Left ventricle myocardium inferior (tissue), 1 donor: ENCODE results near the gene RTKN2. TPM values are rescaled to one million over a fixed set of nuclear protein-coding genes. Genes with fewer than 3 reads are reported as not detected.

Experiments used
- DNase-seq: peaks from one replicate; pipeline ENCODE4 v3.0.0-alpha.2; 2020
- H3K27ac ChIP-seq: fragments of 200-600 bp; replicated peaks from 2 replicates; pipeline ENCODE4 v1.8.0; 2021
- H3K27me3 ChIP-seq: fragments of 200-600 bp; 2 replicates; pipeline ENCODE4 v1.8.0; 2021; ENCODE audit warnings: low read depth
- H3K36me3 ChIP-seq: fragments of 200-600 bp; 2 replicates; pipeline ENCODE4 v1.8.0; 2021
- H3K4me1 ChIP-seq: fragments of 200-600 bp; 2 replicates; pipeline ENCODE4 v1.8.0; 2021
- H3K4me3 ChIP-seq: fragments of 200-600 bp; 2 replicates; pipeline ENCODE4 v1.8.0; 2021; ENCODE audit warnings: mild to moderate bottlenecking, moderate library complexity
- H3K9me3 ChIP-seq: fragments of 200-600 bp; replicated peaks from 2 replicates; pipeline ENCODE4 v1.8.0; 2021
- intact Hi-C: fragments of 100-400 bp; cut with micrococcal nuclease; formaldehyde crosslinking; loops from one replicate; pipeline ENCODE4 v1.11.0; 2022
- total RNA-seq: library from RNA; stranded (reverse); fragmentation: NEBNext Ultra II Directional; extraction: Animal tissue kit (Norgen Biotek cat#: 25700); gene quantifications from one replicate; pipeline ENCODE4 v1.2.1, GENCODE V29; 2021
- TF ChIP-seq, protein P1 (sequence below): fragments of 200-600 bp; IDR thresholded peaks from 2 replicates; pipeline ENCODE4 v1.8.0; 2021; ENCODE audit warnings: antibody characterized with exemption, mild to moderate bottlenecking, borderline replicate concordance
- donor health status: DM: no; HTN: yes; CAD: no; lungs with severe emphysema.

RTKN2 gene
- total RNA-seq, 1 donor from 2014 or later: not detected

DNA sequence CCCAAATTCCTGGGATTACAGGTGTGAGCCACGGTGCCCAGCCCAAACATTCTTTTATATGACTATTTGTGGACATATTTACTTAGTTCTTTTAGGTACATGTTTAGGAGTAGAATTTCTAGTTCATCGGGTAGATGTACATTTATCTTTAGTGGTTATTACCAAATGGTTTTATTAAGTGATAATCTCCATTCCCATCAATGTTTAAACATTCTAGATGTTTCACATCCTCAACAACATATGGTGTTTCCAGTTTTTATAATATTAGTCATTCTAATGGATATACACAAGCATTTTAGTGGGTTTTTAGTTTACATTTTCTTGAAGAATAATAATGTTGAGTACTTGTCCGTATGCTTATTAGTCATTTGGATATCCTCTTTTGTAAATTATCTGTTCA lies 131.7 kb downstream of the RTKN2 start:
- Histone ChIP-seq H3K27ac (no peak overlapping the region), H3K27me3 (no peaks in the 10 kb centered on the region), H3K36me3 (no peaks in the 10 kb centered on the region), H3K4me1 (peaks cover 1% of the 10 kb centered on the region), H3K4me3 (no peak overlapping the region), H3K9me3 (peaks cover 6% of the 10 kb centered on the region)
- no peak for DNase-seq
- TF ChIP-seq, protein P1, sequence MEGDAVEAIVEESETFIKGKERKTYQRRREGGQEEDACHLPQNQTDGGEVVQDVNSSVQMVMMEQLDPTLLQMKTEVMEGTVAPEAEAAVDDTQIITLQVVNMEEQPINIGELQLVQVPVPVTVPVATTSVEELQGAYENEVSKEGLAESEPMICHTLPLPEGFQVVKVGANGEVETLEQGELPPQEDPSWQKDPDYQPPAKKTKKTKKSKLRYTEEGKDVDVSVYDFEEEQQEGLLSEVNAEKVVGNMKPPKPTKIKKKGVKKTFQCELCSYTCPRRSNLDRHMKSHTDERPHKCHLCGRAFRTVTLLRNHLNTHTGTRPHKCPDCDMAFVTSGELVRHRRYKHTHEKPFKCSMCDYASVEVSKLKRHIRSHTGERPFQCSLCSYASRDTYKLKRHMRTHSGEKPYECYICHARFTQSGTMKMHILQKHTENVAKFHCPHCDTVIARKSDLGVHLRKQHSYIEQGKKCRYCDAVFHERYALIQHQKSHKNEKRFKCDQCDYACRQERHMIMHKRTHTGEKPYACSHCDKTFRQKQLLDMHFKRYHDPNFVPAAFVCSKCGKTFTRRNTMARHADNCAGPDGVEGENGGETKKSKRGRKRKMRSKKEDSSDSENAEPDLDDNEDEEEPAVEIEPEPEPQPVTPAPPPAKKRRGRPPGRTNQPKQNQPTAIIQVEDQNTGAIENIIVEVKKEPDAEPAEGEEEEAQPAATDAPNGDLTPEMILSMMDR: no peak
- intact Hi-C loops: no loop called here

DNA sequence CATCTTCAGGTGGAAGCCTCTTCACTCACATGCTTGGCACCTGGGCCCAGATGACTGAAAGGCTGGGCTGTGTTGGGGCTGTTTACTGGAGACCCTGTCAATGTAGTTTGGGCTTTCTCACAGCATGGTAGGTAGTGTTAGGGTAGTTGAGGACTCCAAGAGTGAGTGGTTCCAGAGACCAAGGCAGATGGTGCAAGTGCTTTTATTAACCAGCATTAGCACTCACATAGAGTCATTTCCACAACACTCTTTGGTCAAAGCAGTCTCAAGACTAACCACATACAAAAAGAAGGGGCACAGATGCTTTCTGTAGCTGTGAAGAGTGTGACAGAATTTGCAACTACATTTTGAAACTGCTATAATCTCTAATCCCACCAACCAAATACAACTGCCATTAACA lies 135.0 kb downstream of the RTKN2 start:
- no peaks in the 10 kb centered on the region for H3K36me3 ChIP-seq
- peaks cover 10% of the 10 kb centered on the region for H3K4me1 ChIP-seq
- TF ChIP-seq, protein P1: no peak
- no peak overlapping the region for H3K27ac ChIP-seq
- no peak for DNase-seq
- intact Hi-C loops: no loop called here
- peaks cover 22% of the 10 kb centered on the region for H3K9me3 ChIP-seq
- no peaks in the 10 kb centered on the region for H3K27me3 ChIP-seq
- no peak overlapping the region for H3K4me3 ChIP-seq

Other genes starting within 250 kb of the RTKN2 start
- gene ZNF365, start 105.5 kb upstream of the RTKN2 start, total RNA-seq: 0.60 TPM